Endometrial microvascular endothelial cells (primary cell): ENCODE results near the gene FAM170B. TPM values are rescaled to one million over a fixed set of nuclear protein-coding genes. Genes with fewer than 3 reads are reported as not detected.

Experiments used
- in situ Hi-C: cut with HindIII; loops from 2 replicates; pipeline ENCODE4 v1.10.0; 2017; ENCODE audit warnings: low sequenced_read_pairs, low pct_unique_long_range_greater_than_20kb; ENCODE audit errors: inconsistent ontology term
- total RNA-seq: library from RNA; depleted of rRNA; stranded (reverse); fragments of >200 nt; gene quantifications from one replicate; pipeline ENCODE4 v1.2.3, GENCODE V29; 2015; ENCODE audit errors: inconsistent ontology term

FAM170B gene
- not detected for total RNA-seq

- in situ Hi-C loops, result no loop called here
Measured at GRCh38 chr10:49133706-49134248, at the start of gene FAM170B. TSS of gene FAM170B (minus strand) at chr10:49134021. CDS start at chr10:49133918, 103 bp downstream.

GRCh38 chr10:49182776-49183175 is 49.0 kb upstream of the FAM170B start:
- in situ Hi-C loops, result no loop called here

GRCh38 chr10:49180444-49180860 is 46.6 kb upstream of the FAM170B start:
- in situ Hi-C loops, result no loop called here

DNA sequence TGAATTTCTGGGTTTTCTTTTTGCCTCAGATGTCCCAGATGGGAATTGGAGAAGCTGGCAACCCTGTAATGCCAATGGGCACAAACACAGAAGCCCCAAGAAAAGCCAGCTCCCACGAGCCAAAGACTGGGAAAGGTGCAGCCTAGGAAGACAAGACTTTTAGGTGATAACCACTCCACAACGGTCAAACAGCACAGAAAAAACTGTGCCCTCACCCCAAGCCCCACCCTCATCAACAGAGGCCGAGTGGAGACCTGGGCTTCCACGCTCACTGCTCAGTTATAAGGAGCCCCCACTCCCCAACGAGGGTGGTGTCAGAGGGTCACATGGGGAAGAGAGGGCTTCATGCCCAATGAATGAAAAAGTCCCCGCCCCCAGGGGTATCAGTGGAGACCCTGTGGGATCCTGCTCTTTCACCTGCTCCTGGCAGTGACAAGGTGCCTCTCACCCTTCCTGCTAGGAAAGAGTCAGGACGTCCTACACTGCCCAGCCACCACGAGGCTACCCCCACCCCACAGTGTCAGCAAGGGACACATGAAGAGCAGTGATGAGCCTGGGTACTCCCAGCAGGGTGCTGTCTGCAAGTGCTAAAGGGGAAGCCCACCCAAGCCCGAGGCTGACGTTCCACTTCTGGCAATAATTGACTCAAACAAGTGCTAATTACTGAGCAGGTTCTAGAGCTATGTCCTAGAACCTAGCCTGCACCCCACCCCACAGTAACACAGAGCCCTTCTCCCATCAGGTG is 46.0 kb upstream of the FAM170B start:
- in situ Hi-C loops, result no loop called here

DNA sequence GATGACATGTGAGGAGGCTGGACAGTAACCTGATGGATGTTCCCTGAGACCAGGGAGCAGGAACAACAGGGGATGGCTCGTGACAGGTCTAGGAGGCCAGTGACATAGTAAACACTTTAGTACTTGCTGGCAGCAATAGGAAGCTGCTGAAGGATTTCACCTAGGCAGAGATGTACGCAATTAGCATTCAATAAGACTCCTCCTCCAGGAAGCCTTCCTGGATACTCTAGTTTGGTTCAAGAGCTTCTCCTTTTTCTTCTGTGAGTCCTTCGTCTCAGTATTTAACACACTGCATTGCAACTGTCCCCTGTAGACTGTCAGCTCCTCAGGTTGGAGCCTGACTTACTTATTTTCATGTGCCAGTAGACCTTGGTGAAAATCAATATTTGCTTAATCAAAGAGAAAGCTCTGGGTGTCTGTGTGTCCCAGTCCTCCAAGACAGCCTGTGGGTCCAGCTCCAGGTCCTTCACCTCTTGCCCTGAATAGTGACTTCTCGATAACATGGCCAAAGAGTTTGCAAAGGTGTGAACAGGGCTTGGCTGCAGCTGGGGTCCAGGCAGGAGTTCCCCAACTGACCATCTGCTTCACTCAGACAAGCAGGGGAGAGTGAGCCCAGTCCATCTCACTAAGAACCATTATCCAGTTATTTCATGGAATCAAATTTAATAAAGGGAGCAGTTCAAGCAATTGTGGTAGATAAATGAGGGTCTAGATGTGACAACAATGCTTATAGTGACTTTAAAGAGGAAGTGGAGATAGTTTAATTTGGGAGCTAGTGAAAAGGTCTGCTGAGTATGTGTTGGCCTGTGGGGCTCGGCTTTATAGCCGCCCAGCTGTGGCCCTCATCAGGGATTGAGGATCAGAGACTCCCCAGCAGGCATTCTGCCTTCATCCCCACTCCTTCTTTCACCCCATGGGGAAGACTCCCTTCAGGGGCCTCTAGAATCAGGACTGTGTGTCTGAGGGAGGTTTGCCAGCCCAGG is 45.0 kb upstream of the FAM170B start:
- in situ Hi-C loops, result no loop called here

DNA sequence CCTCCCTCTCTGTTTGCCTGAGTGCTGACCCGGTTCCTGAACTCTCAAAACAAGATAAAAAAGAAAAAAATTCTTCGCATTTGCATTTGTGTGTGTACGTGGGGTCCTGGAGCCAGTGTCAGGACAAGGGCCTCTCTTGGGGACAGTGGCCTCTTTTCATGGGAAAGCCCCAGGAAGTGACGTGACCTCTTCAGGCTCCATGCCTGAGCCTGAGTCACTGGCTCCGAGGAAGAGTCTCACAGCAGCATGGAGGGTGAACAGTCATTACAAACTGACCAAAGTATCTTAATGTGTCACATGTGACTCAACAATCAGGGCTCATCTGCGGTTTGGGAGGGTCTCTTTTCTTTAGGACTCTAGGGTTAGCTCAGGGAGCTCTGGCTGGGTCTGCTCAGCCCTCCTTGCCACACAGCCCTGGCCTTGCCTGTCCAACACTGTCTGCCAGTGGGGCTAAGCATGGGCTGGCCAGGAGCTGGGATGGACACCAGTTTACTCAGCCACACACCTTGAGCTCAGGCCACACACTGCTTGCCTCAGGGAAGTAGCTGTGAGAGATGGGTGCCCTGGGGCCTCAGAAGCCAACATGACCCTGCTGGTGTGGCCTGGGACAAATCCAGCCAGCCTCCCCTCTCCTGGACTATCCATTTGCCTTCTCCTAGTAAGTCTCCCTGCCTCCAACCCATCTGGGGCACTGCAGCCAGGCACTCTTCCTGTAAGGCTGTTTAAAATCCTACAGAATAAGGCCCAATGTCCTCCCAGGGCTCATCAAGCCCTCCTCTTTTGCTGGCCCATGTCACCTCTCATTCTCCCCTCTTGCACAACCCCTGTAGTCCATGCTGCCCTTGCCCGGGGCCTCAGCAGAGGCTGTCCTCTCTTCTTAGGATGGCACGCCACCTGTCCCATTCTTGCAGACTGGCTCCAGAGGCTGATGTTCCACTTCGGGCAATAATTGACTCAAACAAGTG is 43.9 kb upstream of the FAM170B start:
- in situ Hi-C loops, result no loop called here

GRCh38 chr10:49176310-49177268 is 42.8 kb upstream of the FAM170B start:
- in situ Hi-C loops, result no loop called here

DNA sequence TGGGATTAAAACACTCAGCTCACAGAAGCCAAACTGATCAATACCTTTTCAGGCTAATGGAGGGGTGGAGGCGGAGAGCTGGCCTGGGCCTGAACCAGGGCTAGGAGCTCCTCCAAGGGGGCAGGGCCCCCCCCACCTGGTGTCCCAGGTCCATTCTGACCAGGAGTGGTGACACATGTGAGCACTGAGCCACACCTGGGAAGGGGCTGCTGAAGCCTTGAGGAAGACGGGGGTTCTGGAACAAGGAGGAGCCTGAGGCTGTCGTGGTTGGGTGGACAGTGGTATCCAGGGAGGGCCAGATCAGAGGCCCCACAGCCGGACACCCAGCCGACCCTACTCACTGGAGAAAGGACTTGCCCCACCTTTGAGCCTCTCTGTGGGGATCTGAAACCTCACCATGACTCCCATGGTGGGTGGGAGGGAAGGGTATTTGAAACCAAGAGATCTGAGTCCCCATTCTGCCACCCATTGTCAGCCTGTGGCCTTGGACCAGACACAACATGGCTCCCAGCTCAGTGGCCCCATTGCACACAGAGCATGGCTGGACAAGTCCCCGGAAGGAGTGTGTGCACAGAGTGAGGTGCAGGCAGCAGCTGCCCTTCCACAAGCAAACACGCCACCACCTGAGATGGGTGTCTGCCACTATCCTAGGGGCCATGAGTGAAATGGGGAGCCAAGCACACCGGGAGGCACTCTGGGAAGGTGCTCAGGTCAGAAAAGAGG is 41.9 kb upstream of the FAM170B start:
- in situ Hi-C loops, result no loop called here

DNA sequence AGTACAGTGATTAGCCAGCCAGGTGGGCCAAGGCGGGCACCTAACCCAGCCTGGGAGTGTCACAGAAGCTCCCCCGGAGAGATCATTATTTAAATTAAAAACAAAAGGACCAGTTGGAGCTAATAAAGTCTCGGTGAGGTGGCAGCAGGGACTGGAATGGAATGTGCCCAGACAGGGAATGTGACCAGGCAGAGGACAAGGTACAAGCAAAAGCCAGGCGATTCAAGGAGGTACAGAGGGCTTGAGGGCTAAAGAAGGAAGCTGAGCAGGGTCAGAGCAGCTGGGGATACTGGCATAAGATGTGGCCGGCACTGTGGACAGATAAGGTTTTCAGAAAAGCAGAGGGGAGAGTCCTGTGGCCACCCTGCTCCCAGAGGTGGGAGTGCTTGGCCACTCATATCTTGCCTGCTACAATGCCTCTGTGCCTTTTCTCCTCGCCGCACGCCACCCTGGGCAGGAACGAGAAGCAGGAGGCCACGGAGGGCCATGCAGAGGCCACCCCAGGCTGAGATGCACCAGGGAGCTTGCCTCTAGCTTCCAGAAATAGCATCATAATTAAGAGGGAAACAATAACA is 41.2 kb upstream of the FAM170B start:
- in situ Hi-C loops, result no loop called here

DNA sequence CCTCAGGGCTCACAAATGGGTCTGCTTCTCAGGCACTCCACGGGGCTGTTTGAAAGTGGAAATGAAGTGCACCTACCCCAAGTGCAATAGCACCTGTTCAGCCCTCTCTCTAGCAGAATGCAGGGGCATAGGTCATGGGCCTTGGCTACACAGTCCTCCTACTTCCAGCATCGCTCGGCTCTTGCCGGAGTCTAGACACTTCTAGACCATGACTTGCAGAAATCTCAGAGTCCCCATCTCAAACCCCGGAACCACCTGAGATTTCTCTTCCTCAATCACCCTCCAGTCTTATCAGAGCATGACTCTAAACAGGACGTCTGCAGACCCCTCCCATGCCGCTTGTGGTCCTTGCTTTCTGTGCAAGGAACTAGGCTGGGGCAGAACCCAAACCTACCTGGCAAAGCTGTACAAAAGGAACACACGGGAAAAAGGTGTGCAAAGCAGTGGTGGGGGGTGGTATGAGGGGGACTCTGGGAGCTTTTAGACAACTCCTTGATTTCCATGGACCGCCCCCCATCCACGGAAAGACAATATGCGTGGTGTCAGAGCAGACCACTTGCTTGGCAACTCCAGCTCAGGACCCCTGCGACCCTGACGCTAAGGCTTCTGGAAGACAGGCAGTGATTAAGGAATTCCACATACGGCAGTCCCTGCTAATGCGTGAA is 40.6 kb upstream of the FAM170B start:
- in situ Hi-C loops, result no loop called here

- in situ Hi-C loops, result no loop called here
Measured at GRCh38 chr10:49173853-49174252, 40.0 kb upstream of the FAM170B start.

DNA sequence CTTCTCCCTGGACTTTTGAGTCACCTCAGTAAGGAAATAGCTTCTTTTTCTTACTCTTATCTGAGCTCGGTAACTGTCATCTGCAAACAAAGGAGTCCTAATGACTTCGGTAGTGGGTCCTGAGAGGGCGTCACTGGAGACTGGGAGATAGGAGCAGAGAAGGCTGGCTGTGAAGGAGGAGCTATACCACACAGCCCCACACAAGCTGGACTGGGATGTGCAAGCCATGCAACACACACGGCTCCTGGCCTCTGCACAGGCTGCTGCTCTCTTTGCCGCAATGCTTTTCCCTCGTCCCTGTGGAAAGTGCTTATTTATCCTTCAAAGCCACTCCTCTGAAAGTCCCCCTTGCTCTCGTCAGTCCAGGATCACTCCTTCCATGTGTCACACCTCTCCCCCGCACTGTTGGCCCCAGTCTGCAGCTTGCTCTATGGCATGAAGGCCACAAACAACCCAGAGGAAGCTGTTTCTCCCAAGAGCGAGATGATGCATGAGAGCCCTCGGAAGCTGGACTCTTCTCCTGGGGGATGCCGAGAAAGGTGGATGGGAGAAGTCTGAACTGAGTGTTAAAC is 39.5 kb upstream of the FAM170B start:
- in situ Hi-C loops, result no loop called here

DNA sequence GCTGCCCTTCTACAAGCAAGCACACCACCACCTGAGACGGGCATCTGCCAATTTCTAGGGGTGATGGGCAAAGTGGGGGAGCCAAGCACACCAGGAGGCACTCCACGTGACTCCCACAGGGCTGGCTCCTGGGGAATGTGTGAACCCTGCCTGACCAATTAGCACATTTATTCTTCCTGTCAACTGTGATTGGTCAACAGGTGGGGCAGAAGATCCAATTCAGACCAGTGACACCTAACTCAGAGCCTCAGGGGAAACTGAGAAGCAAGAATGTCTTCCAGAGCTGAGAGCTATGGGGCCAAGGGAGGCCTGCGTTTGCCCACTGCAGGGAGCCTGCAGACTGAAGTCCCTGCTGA is 38.9 kb upstream of the FAM170B start:
- in situ Hi-C loops, result no loop called here

DNA sequence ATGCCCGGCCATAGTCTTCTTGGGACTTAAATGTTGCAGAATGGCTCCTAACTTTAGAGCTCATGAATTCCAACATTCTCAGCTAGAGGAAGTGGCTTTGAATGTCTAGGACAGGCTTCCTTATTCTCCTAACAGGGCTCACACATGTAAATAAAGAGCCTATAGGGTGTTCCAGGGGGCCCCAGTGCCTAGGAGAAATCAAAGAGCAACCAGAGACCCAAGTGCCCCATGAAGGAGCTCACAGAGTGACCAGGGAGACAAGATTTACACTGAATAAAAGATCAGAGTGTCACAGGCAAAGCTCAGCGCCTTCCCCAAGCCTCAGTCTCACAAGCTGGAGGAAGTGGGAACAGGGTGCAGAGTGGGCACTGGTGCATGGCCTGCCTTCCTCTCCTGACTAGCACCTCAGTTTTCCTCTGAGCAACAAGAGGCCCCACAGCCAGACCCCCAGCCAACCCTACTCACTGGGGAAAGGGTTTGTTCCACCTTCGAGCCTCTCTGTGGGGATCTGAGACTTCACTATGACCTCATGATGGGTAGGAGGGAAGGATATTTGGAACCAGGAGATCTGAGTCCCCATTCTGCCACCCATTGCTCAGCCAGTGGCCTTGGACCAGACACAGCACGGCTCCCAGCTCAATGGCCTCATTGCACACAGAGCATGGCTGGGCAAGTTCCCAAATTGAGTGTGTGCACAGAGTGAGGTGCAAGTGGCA is 38.4 kb upstream of the FAM170B start:
- in situ Hi-C loops, result no loop called here

DNA sequence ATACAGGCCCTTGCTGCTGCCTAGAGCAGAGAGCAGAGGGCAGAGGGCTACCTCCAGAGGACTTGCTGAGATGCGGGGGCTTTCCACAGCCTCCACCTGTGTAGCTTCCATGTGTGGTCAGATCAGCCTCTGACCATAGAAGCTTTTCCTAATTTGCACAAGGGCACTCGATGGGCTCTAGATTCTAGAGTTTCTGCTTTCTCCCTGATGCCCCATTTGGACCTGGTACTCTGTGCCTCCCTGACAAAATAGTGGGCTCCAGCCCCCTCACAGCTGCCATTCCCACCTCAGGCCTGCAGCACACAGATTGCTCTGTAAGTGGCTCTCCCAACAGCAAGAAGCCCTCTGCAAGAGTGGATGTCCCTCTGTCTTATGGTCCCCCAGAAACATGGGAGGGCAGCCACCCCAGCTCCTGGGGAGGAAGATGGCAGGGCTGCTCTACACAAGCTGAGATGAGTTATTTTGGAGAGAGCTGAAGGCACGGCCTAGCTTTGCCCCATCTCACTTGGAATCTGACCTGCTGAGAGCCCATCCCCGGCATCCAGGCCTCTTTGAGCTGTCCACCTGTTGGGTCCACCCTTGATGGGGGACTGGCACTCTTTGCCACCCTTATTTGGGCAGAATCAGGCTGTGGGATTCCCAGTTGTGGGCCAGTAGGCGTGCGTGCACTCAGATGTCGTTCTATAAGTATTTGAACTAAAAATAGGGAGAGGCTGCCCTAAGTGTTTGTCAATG is 37.7 kb upstream of the FAM170B start:
- in situ Hi-C loops, result no loop called here
